ENCODE measurements around the gene DMD. TPM values are rescaled to one million over a fixed set of nuclear protein-coding genes. Genes with fewer than 3 reads are reported as not detected.

DMD gene
- total and polyA plus RNA-seq, 2 of the 8 experiments (the other 6 are each of a cell fraction or from before 2014, with no cell fraction given) = 4.8 to 7.4 TPM

- TF ChIP-seq USF2 (IDR thresholded peaks at IDR 0.05; ENCODE audit: low read length) = no peak
- TF ChIP-seq HDAC6 (IDR thresholded peaks at IDR 0.05; ENCODE audit: low read depth, low read length) = no peak
- TF ChIP-seq CBX8 (IDR thresholded peaks at IDR 0.05; ENCODE audit: borderline replicate concordance, low read depth, low read length) = no peak
- TF ChIP-seq BACH1 (IDR thresholded peaks at IDR 0.05; ENCODE audit: low read length) = no peak
These were observed 1920.2 kb downstream of the DMD start (continued) for GRCh38 chrX:31291131-31291530.

Data from H1 (cell line).